Fibroblast of skin of right quadriceps (primary cell): Measurements from ENCODE around the gene TMTC1.
A peak's percentile ranks its signal among the peaks of the same experiment; 100 is the strongest.
"Not testable (repeated sequence)": the region's sequence is repeated elsewhere in the genome, so short reads cannot be mapped to it uniquely, and the experiment has no call there.

Experiments used
- DNase-seq: peaks from one replicate; pipeline ENCODE4 v3.0.0-alpha.2; 2013

TMTC1 gene

GRCh38 chr12:29656762-29657538 is 126.8 kb downstream of the TMTC1 start:
- no peak for DNase-seq

- no peak for DNase-seq
These were observed 127.9 kb downstream of the TMTC1 start for GRCh38 chr12:29655861-29656260.

GRCh38 chr12:29653286-29653685 is 130.5 kb downstream of the TMTC1 start:
- no peak for DNase-seq

GRCh38 chr12:29650371-29650770 is 133.4 kb downstream of the TMTC1 start:
- DNase-seq = no peak

- DNase-seq = no peak
These were observed 134.0 kb downstream of the TMTC1 start for GRCh38 chr12:29649722-29650121.

GRCh38 chr12:29644536-29645162 is 139.1 kb downstream of the TMTC1 start:
- no peak for DNase-seq

GRCh38 chr12:29640589-29641345 is 143.0 kb downstream of the TMTC1 start:
- DNase-seq = peak; percentile 57

GRCh38 chr12:29639893-29640495 is 143.7 kb downstream of the TMTC1 start:
- no peak for DNase-seq

- no peak for DNase-seq
These were observed 145.2 kb downstream of the TMTC1 start for GRCh38 chr12:29638528-29638927.

GRCh38 chr12:29634057-29634456 is 149.7 kb downstream of the TMTC1 start:
- DNase-seq = peak; percentile 52

- not testable (repeated sequence) for DNase-seq
These were observed 153.6 kb downstream of the TMTC1 start for GRCh38 chr12:29630164-29630563.

- no peak for DNase-seq
These were observed 156.5 kb downstream of the TMTC1 start for GRCh38 chr12:29627221-29627620.

GRCh38 chr12:29625359-29625953 is 158.3 kb downstream of the TMTC1 start:
- no peak for DNase-seq

- DNase-seq = no peak
These were observed 161.5 kb downstream of the TMTC1 start for GRCh38 chr12:29622251-29622650.

GRCh38 chr12:29620030-29620429 is 163.7 kb downstream of the TMTC1 start:
- no peak for DNase-seq

- DNase-seq = no peak
These were observed 166.3 kb downstream of the TMTC1 start for GRCh38 chr12:29617407-29617803.

- DNase-seq = peak; percentile 59
These were observed 166.9 kb downstream of the TMTC1 start for GRCh38 chr12:29616664-29617406.

GRCh38 chr12:29614694-29615325 is 168.9 kb downstream of the TMTC1 start:
- no peak for DNase-seq

GRCh38 chr12:29612912-29613311 is 170.8 kb downstream of the TMTC1 start:
- no peak for DNase-seq

- DNase-seq = peak; percentile 62
These were observed 171.8 kb downstream of the TMTC1 start for GRCh38 chr12:29611906-29612305.

GRCh38 chr12:29610473-29611170 is 173.1 kb downstream of the TMTC1 start:
- no peak for DNase-seq
